Eye (tissue), 1 donor: ENCODE data around the gene TGFB2.
A peak's percentile ranks its signal among the peaks of the same experiment; 100 is the strongest.

Experiments used
- DNase-seq: peaks from one replicate; pipeline ENCODE4 v3.0.0-alpha.2; 2015

TGFB2 gene

GRCh38 chr1:218467101-218468072 lies 122.3 kb downstream of the TGFB2 start:
- DNase-seq, result no peak

GRCh38 chr1:218468711-218469110 lies 123.6 kb downstream of the TGFB2 start:
- DNase-seq, result no peak

GRCh38 chr1:218472885-218473284 lies 127.7 kb downstream of the TGFB2 start:
- DNase-seq, result no peak

GRCh38 chr1:218473522-218473921 lies 128.4 kb downstream of the TGFB2 start:
- DNase-seq, result no peak

GRCh38 chr1:218474128-218474527 lies 129.0 kb downstream of the TGFB2 start:
- DNase-seq, result no peak

- DNase-seq, result no peak
Measured at GRCh38 chr1:218475275-218475674, 130.1 kb downstream of the TGFB2 start.

GRCh38 chr1:218475699-218476098 lies 130.6 kb downstream of the TGFB2 start:
- no peak for DNase-seq

- no peak for DNase-seq
Measured at GRCh38 chr1:218476385-218476784, 131.2 kb downstream of the TGFB2 start.

GRCh38 chr1:218478336-218478735 lies 133.2 kb downstream of the TGFB2 start:
- DNase-seq, result no peak

GRCh38 chr1:218479436-218480115 lies 134.4 kb downstream of the TGFB2 start:
- no peak for DNase-seq

- DNase-seq, result peak; percentile 52
Measured at GRCh38 chr1:218480137-218480536, 135.0 kb downstream of the TGFB2 start.

GRCh38 chr1:218480588-218481099 lies 135.5 kb downstream of the TGFB2 start:
- peak; percentile 49 for DNase-seq

GRCh38 chr1:218481116-218481775 lies 136.1 kb downstream of the TGFB2 start:
- no peak for DNase-seq

- no peak for DNase-seq
Measured at GRCh38 chr1:218482683-218483082, 137.5 kb downstream of the TGFB2 start.

GRCh38 chr1:218485241-218485928 lies 140.2 kb downstream of the TGFB2 start:
- no peak for DNase-seq

GRCh38 chr1:218488531-218488930 lies 143.4 kb downstream of the TGFB2 start:
- no peak for DNase-seq

- no peak for DNase-seq
Measured at GRCh38 chr1:218488986-218489385, 143.8 kb downstream of the TGFB2 start.

- DNase-seq, result no peak
Measured at GRCh38 chr1:218490406-218490922, 145.3 kb downstream of the TGFB2 start.

GRCh38 chr1:218492874-218493273 lies 147.7 kb downstream of the TGFB2 start:
- DNase-seq, result no peak

- DNase-seq, result no peak
Measured at GRCh38 chr1:218493986-218494385, 148.8 kb downstream of the TGFB2 start.
